Measurements from ENCODE around the gene NUP42.

- no peak for TF ChIP-seq GATA3 (IDR thresholded peaks at IDR 0.05; ENCODE audit: low read depth, low read length)
- no peak for TF ChIP-seq GATA2 (IDR thresholded peaks at IDR 0.05; ENCODE audit: low read depth, low read length)
Observed at GRCh38 chr7:23164846-23165245, 17.0 kb upstream of the NUP42 start.
